Left colon (tissue), 2 donors: ENCODE results near the gene TNS2. TPM values are rescaled to one million over a fixed set of nuclear protein-coding genes. Genes with fewer than 3 reads are reported as not detected.

Source experiments
- ATAC-seq: fragments of 200-7000 bp; cut with Tn5 transposase; one replicate; pipeline ENCODE4 v1.9.1; 2020; ENCODE audit warnings: mild to moderate bottlenecking, moderate library complexity
- DNase-seq, 2 donors: peaks; one replicate each; pipeline ENCODE4 v3.0.0-alpha.2; 2020
- intact Hi-C, 2 donors: fragments of 100-400 bp; cut with DNase I in 1 of 2; cut with micrococcal nuclease in 1 of 2; formaldehyde crosslinking; loops; one replicate each; pipeline versions ENCODE4 v1.11.2 to v1.14.0; 2022; cut with DNase I, micrococcal nuclease
- total RNA-seq, 2 donors: library from RNA; stranded (reverse); fragmentation: NEBNext Ultra II Directional; extraction: Animal tissue kit (Norgen Biotek cat#: 25700); gene quantifications; one replicate each; pipeline ENCODE4 v1.2.1, GENCODE V29; 2021
- donor health status: DM: no; HTN: no; CAD: no.
- donor health status: DM: yes; HTN: yes; CAD: no.

Gene TNS2
- total RNA-seq, 2 donors from 2014 or later: 31.4 to 35.6 TPM

DNA sequence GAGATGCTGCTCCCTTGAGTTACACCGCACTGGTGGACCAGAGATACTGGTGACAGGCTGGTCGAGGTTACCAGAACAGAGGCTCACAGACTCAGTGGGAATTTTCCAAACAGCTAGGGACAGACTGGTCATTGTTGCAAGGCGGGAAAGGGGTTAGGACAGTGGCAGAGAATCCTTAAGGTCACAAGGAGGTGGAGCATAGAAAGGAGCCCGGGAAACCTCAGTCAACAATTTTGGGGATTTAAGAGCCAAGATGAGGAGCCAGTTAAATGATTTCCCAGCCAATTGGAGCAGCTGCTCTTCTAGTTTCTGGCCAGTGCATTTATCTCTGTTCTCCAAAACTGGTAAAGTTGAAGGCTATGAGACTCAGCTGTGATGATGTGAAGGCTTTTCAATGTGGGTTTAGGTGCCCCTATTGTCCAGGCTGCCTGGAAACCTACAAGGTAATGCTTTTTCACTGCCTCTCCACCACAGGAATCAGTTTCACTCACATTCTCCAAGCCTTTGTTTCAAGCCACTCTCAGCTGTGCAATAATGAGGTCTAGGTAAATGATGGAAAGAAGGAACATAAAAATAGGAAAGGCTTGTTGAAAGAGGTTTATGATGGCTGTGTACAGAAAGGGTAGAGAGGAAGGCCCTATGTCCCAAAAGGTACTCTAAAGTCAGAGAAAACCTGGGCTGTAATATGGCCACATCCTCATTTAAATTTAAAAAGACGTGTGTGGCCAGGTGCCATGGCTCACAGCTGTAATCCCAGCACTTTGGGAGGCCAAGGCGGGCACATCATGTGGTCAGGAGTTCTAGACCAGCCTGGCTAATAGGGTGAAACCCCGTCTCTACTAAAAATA, 7.0 kb upstream of the TNS2 start:
- intact Hi-C loops: no loop called here
- no peak for ATAC-seq

DNA sequence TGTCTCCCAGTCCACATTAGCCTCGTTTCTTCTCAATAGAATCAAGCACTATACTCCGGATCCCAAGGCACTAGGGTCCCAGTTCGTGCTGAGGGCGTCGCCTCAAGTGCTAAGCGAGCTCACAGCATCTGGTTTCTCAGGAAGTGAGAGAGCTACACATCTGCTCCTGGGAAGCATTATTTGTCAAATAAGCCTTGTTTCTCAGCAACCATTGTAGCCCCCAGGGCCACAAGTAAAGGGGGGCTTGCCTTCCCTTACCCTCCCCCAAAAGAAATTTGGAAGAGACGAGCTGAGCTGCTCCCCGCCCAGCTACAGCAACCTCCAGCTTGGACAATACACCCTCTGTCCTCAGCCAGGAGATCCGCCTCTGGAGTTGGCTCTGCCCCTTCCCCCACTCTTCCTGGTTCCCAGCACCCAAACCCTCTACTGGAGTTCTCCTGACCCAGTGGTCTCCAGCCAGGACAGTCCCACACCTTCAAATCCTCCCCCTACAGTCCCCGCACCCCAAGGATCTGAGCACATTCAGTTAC, 5.7 kb upstream of the TNS2 start:
- ATAC-seq (peak; percentile 14), DNase-seq (peak; percentile 36 to 44)
- intact Hi-C loops: no loop called here

More for the DNA sequence above, 7.0 kb upstream of the TNS2 start:
- no peak for DNase-seq

- DNase-seq (no peak), ATAC-seq (no peak)
- intact Hi-C loops: no loop called here
These were observed 4.8 kb upstream of the TNS2 start for GRCh38 chr12:53044896-53045695.

DNA sequence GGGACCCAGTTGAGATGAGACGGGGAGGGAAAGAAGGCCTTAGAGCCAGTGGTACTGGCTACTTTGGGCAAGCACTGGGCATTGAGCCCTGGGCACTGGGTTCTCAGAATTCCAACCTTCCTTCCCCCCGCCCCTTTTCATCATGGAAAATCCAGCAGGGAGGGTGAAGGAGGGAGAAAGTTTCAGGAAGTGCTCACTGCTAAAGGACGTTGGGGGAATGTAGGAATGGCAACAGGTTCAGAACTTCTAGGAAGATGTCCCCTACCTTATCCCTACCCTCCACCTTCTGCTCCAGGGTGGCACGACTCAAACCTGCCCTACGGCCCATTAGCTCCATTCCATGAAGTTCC, 4.2 kb upstream of the TNS2 start:
- DNase-seq (no peak), ATAC-seq (no peak)
- intact Hi-C loops: no loop called here

- DNase-seq (peak; percentile 81 to 87), ATAC-seq (peak; percentile 42)
- intact Hi-C loops: no loop called here
These were observed 3.1 kb upstream of the TNS2 start for GRCh38 chr12:53046655-53047220.

DNA sequence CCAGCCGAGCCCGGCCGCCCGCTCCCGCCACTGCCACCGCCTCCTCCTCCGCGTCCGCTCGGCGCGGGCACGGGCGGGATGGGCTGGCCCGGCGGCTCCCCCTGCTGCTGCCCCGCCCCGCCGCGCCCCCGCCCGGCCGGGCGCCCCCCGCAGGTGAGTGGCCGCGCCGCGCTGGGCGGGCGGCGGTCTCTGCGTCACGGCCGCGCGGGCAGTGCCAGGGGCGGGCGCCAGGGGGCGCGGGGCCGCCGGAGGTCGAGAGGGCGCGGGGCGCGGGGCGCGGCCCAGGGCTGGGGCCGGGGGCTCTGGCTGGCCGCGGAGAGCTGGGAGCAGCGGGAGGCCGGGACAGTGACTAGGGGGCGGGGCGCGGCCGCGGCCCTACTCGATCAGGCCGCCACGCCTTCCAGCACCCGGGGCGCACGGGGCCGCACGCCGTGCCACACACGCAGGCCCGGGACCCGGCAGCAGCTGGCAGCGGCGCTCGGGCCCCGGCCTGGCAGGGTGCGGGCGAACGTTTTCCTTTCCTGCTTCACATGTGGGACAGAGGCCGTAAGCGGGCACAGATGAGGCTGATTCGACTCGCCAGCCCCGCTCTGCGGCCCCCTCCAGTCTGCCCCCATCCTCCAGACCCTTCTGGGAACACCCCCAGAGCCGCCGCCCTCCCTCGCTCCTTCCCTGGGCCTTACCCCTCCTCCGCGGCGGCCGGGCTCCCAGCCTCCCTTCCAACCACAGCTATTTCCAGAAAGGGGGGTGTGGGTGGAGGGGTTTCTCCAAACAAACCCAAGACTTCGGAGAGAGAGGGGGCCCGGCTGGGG, 2.4 kb upstream of the TNS2 start:
- DNase-seq (peak; percentile 79 to 84), ATAC-seq (peak; percentile 42)
- intact Hi-C loops: no loop called here

DNA sequence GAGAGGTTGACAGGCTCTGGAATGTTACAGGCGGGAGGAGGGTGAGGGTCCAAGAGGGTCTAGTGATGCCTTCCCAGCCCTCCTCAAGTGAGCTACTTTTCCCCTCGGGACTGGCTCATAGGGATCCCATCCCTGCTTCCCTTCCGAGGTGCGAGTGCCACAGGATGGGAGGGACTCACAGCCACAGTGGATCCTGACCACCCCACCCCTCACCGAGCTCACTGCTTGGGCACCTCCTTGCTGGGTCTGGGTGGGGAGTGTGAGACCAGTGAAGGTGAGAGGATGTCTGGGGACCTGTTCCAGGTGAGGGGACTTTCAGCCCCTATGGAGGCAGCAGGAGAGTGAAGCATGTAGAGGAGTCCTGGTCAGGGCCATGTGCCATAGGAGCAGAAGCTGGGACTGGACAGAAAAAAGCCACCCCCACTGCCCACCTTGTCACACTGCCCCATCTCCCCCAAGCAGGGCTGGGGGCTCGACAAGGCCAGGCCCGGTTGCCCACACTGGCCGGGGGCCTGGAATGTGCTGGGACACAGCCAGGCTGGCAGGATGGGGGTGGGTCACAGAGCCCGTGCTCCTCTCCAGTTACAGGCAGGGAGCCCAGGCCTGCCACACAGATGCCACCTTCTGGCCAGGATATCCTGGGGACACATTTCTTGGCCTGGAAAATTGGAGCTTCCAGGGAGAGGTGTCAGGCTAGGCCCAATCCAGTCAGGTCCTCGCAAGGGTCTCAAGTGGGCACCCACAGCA, 1.7 kb upstream of the TNS2 start:
- DNase-seq (peak; percentile 60 to 75), ATAC-seq (peak; percentile 10)
- intact Hi-C loops: no loop called here

- intact Hi-C loops: no loop called here
- peak; percentile 64 to 76 for DNase-seq
- no peak for ATAC-seq
These were observed 974 bp upstream of the TNS2 start for GRCh38 chr12:53048780-53049401.

DNA sequence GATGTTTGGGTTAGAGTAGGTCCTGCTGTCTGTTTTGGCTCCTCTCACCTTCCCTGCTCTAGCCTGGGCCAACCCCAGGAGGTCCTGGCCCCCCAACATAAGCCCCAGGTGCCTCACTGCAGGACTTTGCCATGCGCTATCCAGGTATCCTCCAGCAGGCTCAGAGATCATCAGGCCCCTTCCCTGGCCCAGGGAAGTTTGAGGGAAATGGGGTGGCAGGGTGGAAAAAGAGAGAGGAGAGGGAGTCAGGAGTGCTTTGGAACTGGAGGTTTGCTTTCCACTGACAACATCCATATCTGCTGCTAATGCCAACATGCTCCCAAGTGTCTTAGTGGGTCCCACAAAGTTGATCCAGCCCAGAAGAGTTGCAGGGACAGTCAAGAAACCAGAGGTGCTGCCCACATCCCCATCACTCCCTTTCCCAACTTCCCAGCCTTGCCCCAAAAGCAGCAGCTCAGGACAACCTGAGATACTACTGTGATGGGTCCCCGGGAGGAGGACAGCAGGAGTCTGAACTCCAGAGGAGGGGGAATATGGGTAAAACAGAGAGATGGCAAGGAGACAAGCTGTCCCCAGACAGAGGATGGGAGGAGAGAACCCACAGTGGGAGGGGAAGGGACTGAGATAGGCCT, 677 bp downstream of the TNS2 start:
- intact Hi-C loops: no loop called here
- DNase-seq: no peak
- no peak for ATAC-seq

GRCh38 chr12:53051058-53051880, 1.4 kb downstream of the TNS2 start:
- intact Hi-C loops: no loop called here
- ATAC-seq (no peak), DNase-seq (peak; percentile 45 to 82)

DNA sequence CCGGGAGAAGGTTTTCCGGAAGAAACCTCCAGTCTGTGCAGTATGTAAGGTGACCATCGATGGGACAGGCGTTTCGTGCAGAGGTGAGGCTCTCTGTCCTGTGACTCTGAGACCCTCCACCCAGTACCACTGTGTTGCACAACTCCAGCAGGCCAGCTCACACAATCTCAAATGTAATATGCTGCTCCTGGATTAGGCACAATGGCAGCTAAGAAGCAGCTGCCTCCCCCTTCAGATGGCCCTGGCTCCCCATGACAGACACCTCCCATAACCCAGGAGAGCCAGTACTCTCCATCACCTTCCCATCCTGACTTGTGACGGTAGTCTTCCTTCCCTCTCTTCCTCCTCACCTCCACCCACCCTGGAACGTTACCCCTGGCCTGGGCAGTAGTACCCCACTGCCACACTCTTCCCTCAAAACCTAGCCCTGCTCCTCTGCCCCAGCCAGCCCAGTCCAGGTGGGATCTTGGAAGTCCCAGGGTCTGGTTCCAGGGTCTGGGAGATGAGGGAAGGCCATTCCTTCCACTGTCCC, 2.1 kb downstream of the TNS2 start:
- no peak for DNase-seq
- intact Hi-C loops: no loop called here
- no peak for ATAC-seq

DNA sequence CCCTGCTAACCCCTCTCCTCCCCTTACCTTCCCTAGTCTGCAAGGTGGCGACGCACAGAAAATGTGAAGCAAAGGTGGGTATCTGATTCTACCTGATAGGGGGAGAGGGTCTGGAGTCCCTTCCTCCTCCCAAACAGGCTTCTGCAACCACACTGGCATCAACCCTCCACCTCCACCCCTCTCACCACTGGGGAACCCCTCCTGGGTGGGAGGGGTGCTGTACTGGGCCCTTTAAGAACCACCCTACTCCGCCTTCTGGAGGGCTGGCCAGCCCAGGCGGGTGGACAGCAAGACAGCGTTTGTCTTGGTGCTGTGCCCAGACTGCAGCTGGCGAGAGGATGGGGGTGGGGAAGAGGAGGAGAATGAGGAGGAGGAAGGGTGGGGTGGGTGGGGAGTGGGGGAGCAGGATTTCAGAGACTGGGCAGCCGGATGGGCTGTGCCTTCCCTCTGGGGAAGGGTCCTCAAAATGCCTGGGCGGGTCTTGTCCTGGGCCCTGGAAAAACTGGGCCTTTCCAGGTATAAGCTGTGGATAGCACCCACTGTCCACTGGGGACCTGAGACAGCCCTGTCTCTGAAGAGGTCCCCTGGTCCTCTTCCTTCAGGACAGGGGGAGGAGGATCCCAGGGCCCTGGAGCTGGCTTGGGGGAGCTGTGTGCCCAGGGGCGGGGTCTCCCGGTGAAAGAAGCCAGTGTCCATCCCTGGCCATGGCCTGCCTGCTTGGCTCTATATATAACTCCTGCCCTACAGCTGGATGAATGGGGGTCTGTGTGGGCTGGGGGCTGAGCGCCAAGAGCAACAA, 2.8 kb downstream of the TNS2 start:
- ATAC-seq: peak; percentile 42
- intact Hi-C loops: no loop called here
- peak; percentile 89 to 95 for DNase-seq

DNA sequence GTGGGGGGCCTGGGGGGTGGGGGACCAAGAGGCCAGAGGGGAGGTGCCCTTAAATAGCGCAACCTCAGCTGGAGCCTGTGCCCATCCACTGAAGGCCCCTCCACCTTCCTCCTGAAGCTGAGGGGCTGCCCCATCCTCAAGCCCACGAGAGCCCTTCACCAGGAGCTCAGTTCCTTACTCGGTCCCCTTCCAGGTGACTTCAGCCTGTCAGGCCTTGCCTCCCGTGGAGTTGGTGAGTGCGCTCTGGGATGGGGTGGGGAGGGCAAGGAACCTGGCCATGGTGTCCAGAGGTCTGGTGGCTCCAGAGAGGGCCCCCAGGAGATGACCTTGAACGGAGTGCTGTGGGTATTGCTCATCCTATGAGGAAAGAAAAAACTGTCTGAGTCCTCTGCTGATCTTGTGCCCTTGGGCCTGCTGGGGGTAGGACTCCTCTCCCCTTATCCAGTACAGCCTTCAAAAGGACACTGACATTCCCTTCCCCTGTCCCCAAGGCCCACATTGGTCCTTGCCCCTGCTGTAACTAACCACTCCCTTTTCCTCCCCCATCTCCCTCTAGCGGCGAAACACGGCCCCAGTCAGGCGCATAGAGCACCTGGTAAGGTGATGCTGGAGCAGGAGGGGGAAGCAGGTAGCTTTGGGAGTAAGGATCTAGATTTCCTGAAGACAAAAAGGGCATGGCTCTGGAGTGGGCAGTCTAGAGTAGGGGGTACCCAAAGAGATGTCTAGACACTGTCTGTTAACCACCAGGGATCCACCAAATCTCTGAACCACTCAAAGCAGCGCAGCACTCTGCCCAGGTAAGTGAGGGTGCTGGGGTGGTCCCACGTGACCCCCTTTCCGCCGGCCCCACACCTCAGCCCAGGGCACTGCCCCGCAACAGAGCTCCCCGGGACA, 3.6 kb downstream of the TNS2 start:
- DNase-seq: peak; percentile 87 to 90
- peak; percentile 66 for ATAC-seq
- intact Hi-C loops: no loop called here

GRCh38 chr12:53054112-53054878, 4.4 kb downstream of the TNS2 start:
- peak; percentile 97 to 98 for DNase-seq
- peak; percentile 76 for ATAC-seq
- intact Hi-C loops: no loop called here
